Fibroblast of villous mesenchyme (primary cell): Measurements from ENCODE around the gene TMEM92. TPM values are rescaled to one million over a fixed set of nuclear protein-coding genes. Genes with fewer than 3 reads are reported as not detected.

Experiments
- DNase-seq: peaks from one replicate; pipeline ENCODE4 v3.0.0-alpha.2; 2010; ENCODE audit warnings: low read depth
- H3K4me3 ChIP-seq: 2 replicates; pipeline ENCODE4 v1.5.1; 2011; ENCODE audit warnings: low read depth, mild to moderate bottlenecking, low read length
- CTCF ChIP-seq: IDR thresholded peaks from 2 replicates; pipeline ENCODE4 v1.5.1; 2012; ENCODE audit warnings: low read depth, mild to moderate bottlenecking, low read length; ENCODE audit not compliant: insufficient read depth
- total RNA-seq: library from RNA; depleted of rRNA; stranded (reverse); fragments of >200 nt; gene quantifications from 2 replicates; pipeline ENCODE4 v1.2.3, GENCODE V29; 2012

The TMEM92 gene
- total RNA-seq, 1 donor = not detected

- DNase-seq = no peak
- H3K4me3 ChIP-seq = no peak overlapping the region
- TF ChIP-seq CTCF = no peak
Measured at GRCh38 chr17:50261051-50261915, 13.0 kb upstream of the TMEM92 start.

GRCh38 chr17:50262001-50262794 lies 12.1 kb upstream of the TMEM92 start:
- no peak for DNase-seq
- TF ChIP-seq CTCF = no peak
- H3K4me3 ChIP-seq = no peak overlapping the region

GRCh38 chr17:50263331-50264262 lies 10.7 kb upstream of the TMEM92 start:
- TF ChIP-seq CTCF = no peak
- no peak for DNase-seq
- H3K4me3 ChIP-seq = no peak overlapping the region

DNA sequence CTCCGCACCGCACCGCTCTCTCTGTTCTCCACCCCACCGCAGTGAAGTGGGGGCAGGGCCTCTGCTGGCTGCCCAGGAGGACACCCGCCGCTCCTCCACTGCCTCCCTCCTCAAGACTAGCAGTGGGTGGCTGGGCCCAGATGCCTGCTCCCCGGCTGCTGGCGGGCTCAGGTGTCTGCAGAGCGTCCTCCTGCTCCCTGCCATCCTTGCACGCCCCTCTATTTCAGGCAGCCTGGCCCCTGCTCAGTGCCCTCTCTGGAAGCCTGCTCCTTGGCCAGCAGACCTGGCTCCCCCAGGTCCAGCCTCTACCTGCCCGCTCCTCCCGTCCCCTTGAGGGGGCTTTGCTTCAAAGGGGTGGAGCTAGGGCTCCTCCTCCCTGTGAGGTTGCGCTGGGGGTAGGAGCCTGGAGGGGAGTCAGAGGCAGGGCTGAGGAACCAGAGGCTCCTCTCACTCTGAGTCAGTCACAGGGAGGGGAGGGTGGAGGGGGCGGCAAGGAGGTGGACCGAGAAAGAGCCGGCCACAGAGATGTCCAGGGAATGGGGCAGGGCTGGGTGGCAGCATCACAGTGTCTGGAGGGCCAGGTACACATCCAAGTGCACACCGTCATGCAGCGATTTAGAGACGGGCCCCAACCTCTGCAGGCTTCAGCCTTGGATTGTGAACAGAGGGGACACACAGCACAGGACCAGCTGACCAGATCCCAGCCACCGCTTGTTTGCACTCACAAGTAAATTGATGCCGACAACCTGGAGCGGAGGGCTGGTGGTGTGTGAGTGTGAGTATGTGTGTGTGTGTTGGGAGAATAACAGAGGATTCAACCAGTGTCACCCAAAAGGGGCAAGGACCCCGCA lies 9.8 kb upstream of the TMEM92 start:
- no peak for TF ChIP-seq CTCF
- DNase-seq = no peak
- H3K4me3 ChIP-seq = no peak overlapping the region

DNA sequence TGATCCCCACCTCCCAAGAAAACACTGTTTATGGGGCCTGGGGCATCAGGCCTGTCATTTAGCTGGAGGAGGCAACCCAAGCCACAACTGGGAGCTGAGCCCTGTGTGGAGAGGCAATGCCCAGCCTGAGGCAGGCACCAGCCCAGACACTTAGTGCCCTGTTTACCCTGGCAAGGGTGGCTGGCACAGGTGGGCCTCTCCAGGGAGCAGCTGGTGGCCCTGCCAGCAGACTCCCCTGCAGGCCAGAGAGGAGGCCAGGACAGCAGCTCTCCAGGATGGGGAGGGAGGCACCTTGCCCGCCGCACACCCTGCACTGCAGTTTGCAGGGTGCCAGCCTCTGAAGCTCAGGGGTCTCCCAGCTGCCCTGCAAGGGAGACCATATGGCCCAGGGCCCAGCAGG lies 9.1 kb upstream of the TMEM92 start:
- DNase-seq = no peak
- no peak overlapping the region for H3K4me3 ChIP-seq
- TF ChIP-seq CTCF = no peak
